Keratinocyte (primary cell): Measurements from ENCODE around the gene KLF6. TPM values are rescaled to one million over a fixed set of nuclear protein-coding genes. Genes with fewer than 3 reads are reported as not detected.

Experiments used
- DNase-seq: peaks from one replicate; pipeline ENCODE4 v3.0.0-alpha.2; 2011; ENCODE audit warnings: low read depth, missing footprints, low spot score
- FAIRE-seq: peaks from 2 replicates; lab custom pipeline; 2011; peaks lifted over from hg19 to GRCh38; lab: Jason Lieb, UNC
- H2AFZ ChIP-seq: 2 replicates; pipeline ENCODE4 v1.6.0; 2012; ENCODE audit warnings: low read length, control low read depth, inconsistent platforms; ENCODE audit not compliant: control insufficient read depth
- H3K27ac ChIP-seq: 2 replicates; pipeline ENCODE4 v1.5.1; 2011; ENCODE audit warnings: low read length; ENCODE audit not compliant: control insufficient read depth, insufficient read depth
- H3K27me3 ChIP-seq: 3 replicates; pipeline ENCODE4 v1.6.0; 2011; ENCODE audit warnings: low read length; ENCODE audit not compliant: control insufficient read depth, insufficient read depth; ENCODE audit errors: extremely low read depth
- H3K36me3 ChIP-seq, 2 experiments: 2 replicates in 1 of 2; 3 replicates in 1 of 2; pipeline ENCODE4 v1.5.1; 2011; ENCODE audit warnings: low read length in 2 of 2, mild to moderate bottlenecking in 1 of 2; ENCODE audit not compliant: control insufficient read depth in 2 of 2, insufficient read depth in 2 of 2; ENCODE audit errors: extremely low read depth in 1 of 2
- H3K4me1 ChIP-seq: 3 replicates; pipeline ENCODE4 v1.5.1; 2011; ENCODE audit warnings: low read length; ENCODE audit not compliant: control insufficient read depth, insufficient read depth; ENCODE audit errors: extremely low read depth
- H3K4me2 ChIP-seq: 3 replicates; pipeline ENCODE4 v1.6.0; 2011; ENCODE audit warnings: low read depth, low read length; ENCODE audit not compliant: control insufficient read depth, insufficient read depth; ENCODE audit errors: extremely low read depth
- H3K4me3 ChIP-seq, 3 experiments: fragments of 200-600 bp in 1 of 3; sonication (generic) in 1 of 3; 2 replicates in 2 of 3; 3 replicates in 1 of 3; pipeline ENCODE4 v1.5.1; 2011 to 2016; ENCODE audit warnings: low read length in 3 of 3, mild to moderate bottlenecking in 3 of 3, control low read depth in 2 of 3, inconsistent platforms in 1 of 3, low read depth in 1 of 3, mixed read lengths in 1 of 3, mixed run types in 1 of 3, moderate library complexity in 1 of 3; ENCODE audit not compliant: control insufficient read depth in 2 of 3, insufficient read depth in 2 of 3; ENCODE audit errors: extremely low read depth in 1 of 3
- H3K79me2 ChIP-seq: 2 replicates; pipeline ENCODE4 v1.6.0; 2012; ENCODE audit warnings: low read length; ENCODE audit not compliant: control insufficient read depth, insufficient read depth
- H3K9ac ChIP-seq: 3 replicates; pipeline ENCODE4 v1.6.0; 2011; ENCODE audit warnings: low read length; ENCODE audit not compliant: control insufficient read depth, insufficient read depth; ENCODE audit errors: extremely low read depth
- H3K9me1 ChIP-seq: 3 replicates; pipeline ENCODE4 v1.6.0; 2011; ENCODE audit warnings: low read length; ENCODE audit not compliant: control insufficient read depth, insufficient read depth; ENCODE audit errors: extremely low read depth
- H3K9me3 ChIP-seq: 2 replicates; pipeline ENCODE4 v1.5.1; 2012; ENCODE audit warnings: low read depth, low read length; ENCODE audit not compliant: control insufficient read depth
- H4K20me1 ChIP-seq: 3 replicates; pipeline ENCODE4 v1.6.0; 2011; ENCODE audit warnings: low read length; ENCODE audit not compliant: control insufficient read depth, insufficient read depth; ENCODE audit errors: extremely low read depth
- EZH2 ChIP-seq: IDR thresholded peaks from one replicate; pipeline ENCODE4 v1.6.1; 2012; ENCODE audit warnings: inconsistent platforms, mild to moderate bottlenecking, low read length, moderate library complexity
- dilution Hi-C: fragments of 300-500 bp; cut with MboI; formaldehyde crosslinking; loops from one replicate; pipeline ENCODE4 v1.7.0; 2020; ENCODE audit warnings: low sequenced_read_pairs; ENCODE audit not compliant: extremely low pct_ligation_motif_present
- polyA plus RNA-seq, 5 experiments: library from polyadenylated mRNA; depleted of rRNA in 3 of 5; stranded (reverse) in 3 of 5; stranded (forward) in 1 of 5; unstranded in 1 of 5; fragments of >200 nt; gene quantifications; 1 replicate in 1 of 5; 2 replicates in 3 of 5; 3 replicates in 1 of 5; pipeline versions ENCODE4 v1.2.1 to v1.2.3, GENCODE V29; 2011 to 2012; ENCODE audit warnings: missing spikeins in 2 of 5, low read depth in 1 of 5, low replicate concordance in 1 of 5
- TF ChIP-seq, protein P1 (sequence below), 3 experiments: IDR thresholded peaks in 1 of 3; conservative IDR thresholded peaks in 1 of 3; optimal IDR thresholded peaks in 1 of 3; 2 replicates in 2 of 3; 3 replicates in 1 of 3; pipeline versions ENCODE3 to v1.5.1; 2011; ENCODE audit warnings: low read length in 3 of 3, mild to moderate bottlenecking in 3 of 3, moderate library complexity in 2 of 3, control low read depth in 1 of 3, inconsistent platforms in 1 of 3; ENCODE audit not compliant: insufficient read depth in 2 of 3; ENCODE audit errors: extremely low read depth in 1 of 3

KLF6 gene
- polyA plus RNA-seq, 1 donor (not counting 4 experiments of a cell fraction or from before 2014, with no cell fraction given) = 250 TPM

DNA sequence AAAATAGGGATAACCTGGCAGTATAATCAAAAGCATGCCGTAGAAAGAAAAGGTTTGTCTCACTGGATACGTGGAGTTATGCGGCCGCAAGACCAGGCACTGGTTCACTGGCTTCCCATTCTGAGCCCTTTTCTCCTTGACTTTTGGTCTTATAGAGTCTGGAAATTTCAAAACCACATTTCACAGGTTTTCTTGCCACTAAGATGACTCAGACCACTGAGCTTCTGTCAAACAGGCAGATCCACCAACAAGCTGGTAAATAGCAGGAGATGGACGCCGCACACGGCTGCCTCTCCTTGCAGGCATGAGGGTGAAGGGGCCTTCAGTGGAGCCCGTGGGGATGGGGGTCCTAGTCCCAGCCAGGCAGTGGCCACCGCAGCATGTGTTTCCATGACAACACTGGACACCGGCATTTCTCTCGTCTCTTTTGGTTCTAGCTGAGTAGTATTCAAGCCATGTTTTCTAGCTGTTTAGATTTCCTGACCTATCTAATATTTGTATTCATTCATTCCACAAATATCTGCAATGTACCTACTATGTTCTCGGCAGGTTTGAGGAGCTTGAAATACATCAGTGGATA lies 55.5 kb downstream of the KLF6 start:
- FAIRE-seq (peak; percentile 51), DNase-seq (no peak)
- Histone ChIP-seq H3K4me1 (peaks cover 2% of the 10 kb centered on the region), H3K79me2 (no peaks in the 10 kb centered on the region), H2AFZ (no peak overlapping the region), H3K4me2 (no peak overlapping the region), H3K4me3 (no peak overlapping the region), H3K9me1 (no peaks in the 10 kb centered on the region), H4K20me1 (no peaks in the 10 kb centered on the region), H3K36me3 (no peaks in the 10 kb centered on the region), H3K27me3 (no peaks in the 10 kb centered on the region), H3K27ac (no peak overlapping the region), H3K9me3 (no peaks in the 10 kb centered on the region), H3K9ac (no peak overlapping the region)
- no peak for TF ChIP-seq EZH2
- TF ChIP-seq, protein P1, sequence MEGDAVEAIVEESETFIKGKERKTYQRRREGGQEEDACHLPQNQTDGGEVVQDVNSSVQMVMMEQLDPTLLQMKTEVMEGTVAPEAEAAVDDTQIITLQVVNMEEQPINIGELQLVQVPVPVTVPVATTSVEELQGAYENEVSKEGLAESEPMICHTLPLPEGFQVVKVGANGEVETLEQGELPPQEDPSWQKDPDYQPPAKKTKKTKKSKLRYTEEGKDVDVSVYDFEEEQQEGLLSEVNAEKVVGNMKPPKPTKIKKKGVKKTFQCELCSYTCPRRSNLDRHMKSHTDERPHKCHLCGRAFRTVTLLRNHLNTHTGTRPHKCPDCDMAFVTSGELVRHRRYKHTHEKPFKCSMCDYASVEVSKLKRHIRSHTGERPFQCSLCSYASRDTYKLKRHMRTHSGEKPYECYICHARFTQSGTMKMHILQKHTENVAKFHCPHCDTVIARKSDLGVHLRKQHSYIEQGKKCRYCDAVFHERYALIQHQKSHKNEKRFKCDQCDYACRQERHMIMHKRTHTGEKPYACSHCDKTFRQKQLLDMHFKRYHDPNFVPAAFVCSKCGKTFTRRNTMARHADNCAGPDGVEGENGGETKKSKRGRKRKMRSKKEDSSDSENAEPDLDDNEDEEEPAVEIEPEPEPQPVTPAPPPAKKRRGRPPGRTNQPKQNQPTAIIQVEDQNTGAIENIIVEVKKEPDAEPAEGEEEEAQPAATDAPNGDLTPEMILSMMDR (optimal IDR thresholded peaks at IDR 0.05 in 1 of 3, IDR thresholded peaks at IDR 0.05 in 1 of 3, conservative IDR thresholded peaks at IDR 0.05 in 1 of 3; ENCODE audit: extremely low read depth in 1 of 3, insufficient read depth in 2 of 3, low read length in 3 of 3) = no peak
- dilution Hi-C loops = no loop called here

DNA sequence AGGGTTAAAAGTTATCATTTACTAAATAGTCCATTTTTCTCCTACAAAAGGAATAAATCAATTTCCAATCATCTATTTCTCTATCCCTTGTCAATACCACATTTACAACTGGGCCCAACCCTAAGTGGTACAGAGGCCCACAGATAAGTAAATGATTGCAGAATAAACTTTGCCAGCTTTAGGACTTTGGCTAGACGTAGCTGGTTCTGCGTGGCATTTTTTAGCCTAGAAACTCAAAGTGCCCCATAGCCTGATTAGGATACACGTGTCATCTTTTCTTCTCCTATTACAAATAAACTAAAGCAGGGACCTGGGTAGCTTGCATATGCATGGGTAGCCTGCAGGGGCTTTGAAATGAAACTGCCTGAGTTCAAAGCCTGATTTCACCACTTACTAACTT lies 56.4 kb downstream of the KLF6 start:
- H4K20me1 ChIP-seq = no peaks in the 10 kb centered on the region
- H3K27me3 ChIP-seq = no peaks in the 10 kb centered on the region
- H3K9me3 ChIP-seq = no peaks in the 10 kb centered on the region
- FAIRE-seq (no peak), DNase-seq (no peak)
- H3K36me3 ChIP-seq = no peaks in the 10 kb centered on the region
- TF ChIP-seq, protein P1 (optimal IDR thresholded peaks at IDR 0.05 in 1 of 3, IDR thresholded peaks at IDR 0.05 in 1 of 3, conservative IDR thresholded peaks at IDR 0.05 in 1 of 3; ENCODE audit: extremely low read depth in 1 of 3, insufficient read depth in 2 of 3, low read length in 3 of 3) = no peak
- no peak for TF ChIP-seq EZH2
- dilution Hi-C loops = no loop called here
- no peak overlapping the region for H2AFZ ChIP-seq
- H3K79me2 ChIP-seq = no peaks in the 10 kb centered on the region
- no peaks in the 10 kb centered on the region for H3K9me1 ChIP-seq
- peaks cover 2% of the 10 kb centered on the region for H3K4me1 ChIP-seq
- H3K4me3 ChIP-seq = no peak overlapping the region
- no peak overlapping the region for H3K27ac ChIP-seq
- no peak overlapping the region for H3K4me2 ChIP-seq
- H3K9ac ChIP-seq = no peak overlapping the region
